ENCODE results near the gene ANO10. TPM values are rescaled to one million over a fixed set of nuclear protein-coding genes. Genes with fewer than 3 reads are reported as not detected.
"Not testable (repeated sequence)": the region's sequence is repeated elsewhere in the genome, so short reads cannot be mapped to it uniquely, and the experiment has no call there.

The ANO10 gene
- total RNA-seq, 1 experiment from 2014 or later = 16.6 TPM

GRCh38 chr3:43515208-43515917 is 106.4 kb downstream of the ANO10 start:
- no peaks in the 10 kb centered on the region for H3K9me3 ChIP-seq
- H3K4me3 ChIP-seq = no peak overlapping the region
- H3K36me3 ChIP-seq = no peaks in the 10 kb centered on the region
- no peaks in the 10 kb centered on the region for H3K27me3 ChIP-seq
- DNase-seq = no peak

DNA sequence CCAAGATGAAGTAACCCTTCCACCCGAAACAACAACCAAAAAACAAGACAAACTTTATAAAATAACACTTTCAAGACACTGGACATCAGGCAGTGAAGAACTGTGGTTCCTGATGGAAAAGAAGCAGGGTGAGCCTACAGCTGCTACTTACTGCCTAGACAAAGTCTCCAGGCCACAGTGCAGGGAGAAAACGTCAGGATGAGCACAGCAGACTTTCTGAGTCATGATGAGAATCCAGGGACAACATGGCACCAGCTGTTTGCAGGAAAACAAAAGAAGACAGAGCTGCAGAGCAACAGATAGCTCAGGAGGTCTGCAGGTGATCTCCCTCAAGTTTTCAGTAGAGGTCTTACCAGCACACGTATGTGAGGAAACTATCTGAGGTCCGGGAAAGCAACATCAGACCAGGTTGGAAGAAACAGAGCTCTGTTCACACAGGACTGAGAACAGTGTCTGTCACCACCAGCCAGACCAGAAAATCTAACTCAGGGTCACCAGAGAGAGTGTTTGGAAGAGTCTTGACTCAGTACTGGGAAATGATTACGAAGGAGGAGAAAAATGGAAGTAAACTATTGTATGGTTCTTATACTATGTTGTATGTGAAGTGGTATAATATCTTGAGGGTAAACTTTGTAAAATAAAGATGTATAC is 108.9 kb downstream of the ANO10 start:
- no peak overlapping the region for H3K4me3 ChIP-seq
- H3K27me3 ChIP-seq = no peaks in the 10 kb centered on the region
- no peak for DNase-seq
- H3K36me3 ChIP-seq = no peaks in the 10 kb centered on the region
- H3K9me3 ChIP-seq = no peaks in the 10 kb centered on the region

GRCh38 chr3:43506644-43507043 is 115.2 kb downstream of the ANO10 start:
- no peaks in the 10 kb centered on the region for H3K27me3 ChIP-seq
- H3K9me3 ChIP-seq = no peaks in the 10 kb centered on the region
- no peak overlapping the region for H3K4me3 ChIP-seq
- H3K36me3 ChIP-seq = no peaks in the 10 kb centered on the region
- no peak for DNase-seq

GRCh38 chr3:43505351-43505750 is 116.5 kb downstream of the ANO10 start:
- Histone ChIP-seq H3K27me3 (no peaks in the 10 kb centered on the region), H3K9me3 (no peaks in the 10 kb centered on the region), H3K4me3 (no peak overlapping the region), H3K36me3 (no peaks in the 10 kb centered on the region)
- no peak for DNase-seq

DNA sequence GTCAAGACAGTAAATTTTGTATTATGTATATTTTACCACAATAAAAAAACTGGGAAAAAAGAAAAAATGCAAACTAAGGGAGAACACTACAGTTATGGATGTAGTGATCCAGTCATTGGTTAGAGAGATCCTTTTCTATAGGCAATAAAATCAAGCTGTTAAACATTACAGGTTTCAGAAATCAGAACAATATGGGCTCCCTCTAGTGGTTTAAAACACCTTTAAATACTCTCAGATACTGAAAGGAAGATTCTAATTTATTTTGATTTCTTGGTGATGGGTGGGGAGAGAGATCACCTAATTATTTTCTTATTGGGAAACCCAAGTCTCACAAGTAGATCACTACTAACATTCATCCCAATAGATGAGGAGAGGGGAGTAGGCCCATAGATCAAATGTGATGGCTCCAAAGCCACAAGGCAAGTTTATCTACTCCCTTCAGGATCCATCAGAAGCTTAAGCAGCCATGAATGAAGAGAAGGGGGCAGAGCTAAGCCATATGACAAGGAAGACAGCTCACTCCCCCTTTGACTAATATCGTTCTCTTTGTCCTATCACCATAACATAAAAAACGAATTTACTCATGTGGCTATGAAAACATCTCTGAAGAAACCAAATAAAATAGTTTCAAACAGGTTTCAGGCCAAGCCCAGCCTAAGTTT is 118.6 kb downstream of the ANO10 start:
- Histone ChIP-seq H3K36me3 (no peaks in the 10 kb centered on the region), H3K27me3 (no peaks in the 10 kb centered on the region), H3K4me3 (no peak overlapping the region), H3K9me3 (no peaks in the 10 kb centered on the region)
- no peak for DNase-seq

GRCh38 chr3:43499256-43499655 is 122.6 kb downstream of the ANO10 start:
- no peak for DNase-seq
- Histone ChIP-seq H3K27me3 (no peaks in the 10 kb centered on the region), H3K36me3 (no peaks in the 10 kb centered on the region), H3K4me3 (no peak overlapping the region), H3K9me3 (no peaks in the 10 kb centered on the region)

DNA sequence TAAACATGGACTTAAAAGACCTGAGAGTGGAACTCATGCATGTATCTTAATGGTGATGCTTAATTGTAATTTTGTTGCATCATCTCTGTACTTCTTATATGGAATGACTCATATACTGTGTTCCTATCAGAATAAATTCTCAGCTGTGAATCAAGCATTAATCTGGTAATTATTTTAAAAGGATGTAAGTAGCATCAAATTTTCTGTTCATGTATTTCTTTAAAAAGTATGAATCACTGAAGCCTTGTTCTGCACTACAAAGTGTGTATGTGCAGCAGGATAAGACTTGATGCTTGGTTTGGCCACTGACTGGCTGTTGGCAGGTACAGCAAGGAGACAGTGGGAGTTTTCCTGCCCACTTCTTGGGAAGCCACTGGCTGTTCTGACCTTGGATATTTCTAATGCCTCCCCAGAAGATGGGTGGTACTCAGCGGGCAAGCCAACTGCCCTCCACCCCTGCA is 123.9 kb downstream of the ANO10 start:
- DNase-seq = no peak
- no peaks in the 10 kb centered on the region for H3K9me3 ChIP-seq
- H3K36me3 ChIP-seq = no peaks in the 10 kb centered on the region
- H3K4me3 ChIP-seq = no peak overlapping the region
- H3K27me3 ChIP-seq = no peaks in the 10 kb centered on the region

DNA sequence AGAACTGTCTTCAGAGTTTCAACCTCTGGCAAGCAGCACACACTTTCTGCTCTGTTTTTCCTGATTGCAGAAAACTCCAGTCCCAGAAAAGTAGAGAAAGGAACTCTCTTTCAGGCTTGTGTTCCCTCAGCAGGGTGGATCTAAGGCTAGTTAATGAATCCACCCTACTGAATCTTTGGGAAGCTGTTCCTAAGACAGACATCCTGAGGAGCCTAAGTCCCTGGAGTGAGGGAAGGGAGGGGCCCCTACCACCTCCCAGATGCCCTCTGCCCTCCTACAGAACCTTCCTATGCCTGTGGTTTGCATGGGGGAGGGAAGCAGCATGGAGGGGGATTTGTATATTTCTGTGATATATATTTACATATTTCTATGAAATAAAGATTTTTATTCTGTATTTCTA is 124.4 kb downstream of the ANO10 start:
- no peak overlapping the region for H3K4me3 ChIP-seq
- no peaks in the 10 kb centered on the region for H3K9me3 ChIP-seq
- DNase-seq = no peak
- H3K27me3 ChIP-seq = no peaks in the 10 kb centered on the region
- H3K36me3 ChIP-seq = no peaks in the 10 kb centered on the region

- H3K27me3 ChIP-seq = no peaks in the 10 kb centered on the region
- DNase-seq = no peak
- H3K9me3 ChIP-seq = no peaks in the 10 kb centered on the region
- no peaks in the 10 kb centered on the region for H3K36me3 ChIP-seq
- no peak overlapping the region for H3K4me3 ChIP-seq
These were observed 125.0 kb downstream of the ANO10 start for GRCh38 chr3:43496740-43497375.

DNA sequence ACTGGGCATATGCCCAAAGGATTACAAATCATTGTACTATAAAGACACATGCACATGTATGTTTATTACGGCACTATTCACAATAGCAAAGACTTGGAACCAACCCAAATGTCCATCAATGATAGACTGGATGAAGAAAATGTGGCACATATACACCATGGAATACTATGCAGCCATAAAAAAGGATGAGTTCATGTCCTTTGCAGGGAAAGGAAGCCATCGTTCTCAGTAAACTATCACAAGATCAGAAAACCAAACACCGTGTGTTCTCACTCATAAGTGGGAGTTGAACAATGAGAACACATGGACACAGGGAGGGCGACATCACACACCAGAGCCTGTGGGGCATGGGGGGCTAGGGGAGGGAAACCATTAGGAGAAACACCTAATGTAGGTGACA is 128.9 kb downstream of the ANO10 start:
- not testable (repeated sequence) for H3K4me3 ChIP-seq, H3K9me3 ChIP-seq, H3K36me3 ChIP-seq, DNase-seq, H3K27me3 ChIP-seq

DNA sequence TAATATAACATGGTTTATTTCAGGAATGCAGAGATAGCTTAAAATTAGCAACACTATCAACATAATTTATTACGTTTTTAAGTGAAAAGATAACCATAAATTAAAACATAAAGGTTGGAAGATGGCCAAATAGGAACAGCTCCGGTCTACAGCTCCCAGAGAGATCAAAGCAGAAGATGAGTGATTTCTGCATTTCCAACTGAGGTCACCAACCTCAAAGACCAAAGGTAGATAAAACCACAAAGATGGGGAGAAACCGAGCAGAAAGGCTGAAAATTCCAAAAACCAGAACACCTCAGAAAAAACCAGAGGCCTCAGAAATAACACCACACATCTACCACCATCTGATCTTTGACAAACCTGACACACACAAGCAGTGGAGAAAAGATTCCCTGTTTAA is 130.0 kb downstream of the ANO10 start:
- H3K4me3 ChIP-seq, H3K27me3 ChIP-seq, DNase-seq, H3K36me3 ChIP-seq, H3K9me3 ChIP-seq: not testable (repeated sequence)

GRCh38 chr3:43490640-43491185 is 131.1 kb downstream of the ANO10 start:
- no peak for DNase-seq
- no peaks in the 10 kb centered on the region for H3K36me3 ChIP-seq
- no peaks in the 10 kb centered on the region for H3K27me3 ChIP-seq
- no peaks in the 10 kb centered on the region for H3K9me3 ChIP-seq
- H3K4me3 ChIP-seq = no peak overlapping the region

DNA sequence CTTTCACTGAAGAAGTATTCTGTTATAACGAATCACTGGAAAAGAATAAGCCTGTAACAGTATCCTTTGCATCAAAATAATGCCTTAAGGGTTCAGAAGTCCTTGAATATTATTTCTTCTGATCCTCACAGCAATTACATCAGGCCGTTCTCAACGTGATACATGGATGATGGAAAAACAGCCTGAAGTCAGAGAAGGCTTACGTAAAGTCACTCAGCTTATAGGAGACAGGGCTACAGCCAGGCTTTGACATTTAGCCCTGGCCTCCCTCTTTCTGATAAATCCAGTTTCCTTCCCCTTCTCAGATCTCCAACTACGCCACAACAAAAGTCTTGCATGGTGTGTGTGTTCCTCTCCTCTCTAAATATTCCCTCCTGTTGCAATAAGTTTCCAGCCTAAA is 131.9 kb downstream of the ANO10 start:
- Histone ChIP-seq H3K4me3 (no peak overlapping the region), H3K27me3 (no peaks in the 10 kb centered on the region), H3K36me3 (no peaks in the 10 kb centered on the region), H3K9me3 (no peaks in the 10 kb centered on the region)
- DNase-seq = no peak

DNA sequence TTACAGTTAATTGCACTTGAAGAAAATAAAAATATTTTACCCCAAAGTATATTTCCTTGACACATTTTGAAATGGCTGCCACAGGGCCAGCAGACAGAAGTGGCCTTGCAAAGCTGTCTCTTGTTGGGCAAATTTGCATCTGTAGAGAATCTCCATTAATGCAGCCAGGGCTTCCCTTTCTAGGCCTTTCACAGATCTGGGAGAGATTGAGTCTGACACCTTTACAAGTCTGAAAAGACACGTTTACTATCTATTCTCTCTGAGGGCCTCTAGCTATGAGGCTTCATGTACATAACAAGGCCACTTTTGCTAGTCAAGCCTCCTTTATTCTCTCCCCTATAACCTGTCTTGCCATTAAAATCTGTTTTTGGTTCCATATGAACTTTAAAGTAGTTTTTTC is 135.9 kb downstream of the ANO10 start:
- H3K9me3 ChIP-seq = no peaks in the 10 kb centered on the region
- DNase-seq = no peak
- no peak overlapping the region for H3K4me3 ChIP-seq

DNA sequence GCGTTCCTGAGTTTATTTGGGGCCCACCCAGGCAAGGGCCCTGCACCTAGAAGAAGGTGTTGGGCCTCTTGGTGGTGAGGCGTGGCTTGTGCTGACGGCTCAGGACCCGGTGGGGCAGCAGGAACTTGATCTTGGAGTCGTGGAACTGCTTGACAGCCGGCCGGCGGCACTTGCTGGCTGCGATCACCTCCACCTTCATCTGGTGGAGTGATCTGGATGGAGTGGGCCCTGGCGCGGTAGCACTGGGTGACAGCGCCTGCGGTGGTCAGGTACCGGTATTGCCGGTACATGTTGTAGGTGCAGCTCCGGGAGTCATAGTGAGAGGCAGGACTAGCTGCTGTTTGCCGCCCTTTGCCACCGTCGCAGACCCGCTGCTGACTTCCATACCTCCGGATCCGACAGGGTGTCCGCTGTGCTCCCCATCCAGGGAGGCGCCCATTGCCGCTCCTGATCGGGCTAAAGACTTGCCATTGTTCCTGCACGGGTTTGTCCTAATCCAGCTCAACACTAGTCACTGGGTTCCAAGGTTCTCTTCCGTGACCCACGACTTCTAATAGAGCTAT is 136.8 kb downstream of the ANO10 start:
- no peak overlapping the region for H3K4me3 ChIP-seq
- no peak for DNase-seq
- H3K36me3 ChIP-seq = no peaks in the 10 kb centered on the region

More for the DNA sequence above, 135.9 kb downstream of the ANO10 start:
- Histone ChIP-seq H3K36me3 (no peaks in the 10 kb centered on the region), H3K27me3 (no peaks in the 10 kb centered on the region)

DNA sequence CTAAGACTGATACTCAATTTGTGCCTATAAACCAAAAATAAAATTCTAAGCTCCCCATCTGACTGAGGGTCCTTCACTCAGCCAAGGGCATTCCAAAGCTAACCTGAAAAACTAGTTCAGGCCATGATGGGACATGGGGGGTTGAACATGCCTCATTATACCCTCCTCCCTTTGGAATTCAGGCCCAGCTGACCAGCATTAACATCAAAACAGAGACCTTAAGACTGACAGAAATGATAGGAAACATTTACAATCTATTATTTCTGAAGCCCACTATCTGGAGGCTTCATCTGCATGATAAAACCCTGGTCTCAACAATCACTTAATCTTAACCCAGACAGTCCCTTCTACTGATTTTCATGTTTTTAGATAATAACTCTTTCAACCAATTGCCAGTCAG is 140.4 kb downstream of the ANO10 start:
- H3K27me3 ChIP-seq = no peaks in the 10 kb centered on the region
- H3K4me3 ChIP-seq = no peak overlapping the region
- H3K36me3 ChIP-seq = no peaks in the 10 kb centered on the region
- no peak for DNase-seq
- no peaks in the 10 kb centered on the region for H3K9me3 ChIP-seq

More for the DNA sequence above, 136.8 kb downstream of the ANO10 start:
- Histone ChIP-seq H3K27me3 (no peaks in the 10 kb centered on the region), H3K9me3 (no peaks in the 10 kb centered on the region)

- H3K9me3 ChIP-seq, H3K4me3 ChIP-seq, H3K27me3 ChIP-seq, H3K36me3 ChIP-seq, DNase-seq: not testable (repeated sequence)
These were observed 143.0 kb downstream of the ANO10 start for GRCh38 chr3:43478839-43479238.
